ENCODE data around the gene CAND2.

Gene CAND2

DNA sequence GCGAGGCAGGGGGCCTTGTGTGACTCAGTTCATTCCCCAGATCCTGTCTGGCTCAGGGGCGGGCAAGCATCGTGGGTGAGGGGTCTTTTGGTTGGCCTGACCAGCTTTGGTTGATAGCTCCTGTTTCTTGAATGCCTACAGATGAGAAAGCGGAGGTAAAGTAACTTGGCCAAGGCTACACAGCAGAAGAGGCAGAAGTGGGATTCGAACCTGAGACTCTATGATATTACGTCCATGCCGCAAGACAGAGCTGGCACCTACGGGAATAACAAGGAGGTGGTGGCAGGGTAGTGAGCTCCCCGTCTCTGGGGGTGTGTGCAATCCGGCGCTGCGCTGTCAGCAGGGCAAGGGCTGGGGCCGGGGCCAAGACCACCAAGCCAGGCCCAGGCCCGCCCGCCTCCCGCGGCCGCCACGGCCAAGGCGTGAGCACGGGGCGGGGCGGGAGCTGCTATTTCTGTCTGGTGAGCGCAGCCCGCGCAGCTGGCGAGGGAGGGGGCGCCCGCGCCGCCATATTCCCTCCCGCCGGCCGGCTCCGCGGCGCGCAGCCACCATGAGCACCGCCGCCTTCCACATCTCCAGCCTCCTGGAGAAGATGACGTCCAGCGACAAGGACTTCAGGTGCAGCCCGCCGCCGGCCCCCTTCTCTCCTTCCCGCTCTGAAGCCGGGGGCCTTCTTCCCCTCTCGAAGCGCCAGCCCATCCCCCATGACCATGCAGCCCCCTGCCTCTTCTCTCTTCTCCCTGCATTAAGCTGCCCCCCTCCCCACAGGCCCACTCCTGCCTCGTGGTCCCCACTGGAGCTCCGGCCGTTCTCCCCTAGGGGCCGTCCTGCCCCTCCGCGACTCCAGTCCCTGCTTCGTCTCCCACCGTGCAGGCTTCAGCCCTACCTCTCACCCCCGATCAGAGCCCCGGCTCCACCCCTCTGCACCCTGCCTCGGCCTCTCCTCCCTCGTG is at the start of gene CAND2:
CAND2 (plus strand) TSS at position 510 of the 953 bp plus-strand sequence; CDS start at position 551, 41 bp downstream.
- DNase-seq, result peak; percentile 23

- DNase-seq, result no peak
These were observed 48.0 kb upstream of the CAND2 start for GRCh38 chr3:12748477-12748876.

DNA sequence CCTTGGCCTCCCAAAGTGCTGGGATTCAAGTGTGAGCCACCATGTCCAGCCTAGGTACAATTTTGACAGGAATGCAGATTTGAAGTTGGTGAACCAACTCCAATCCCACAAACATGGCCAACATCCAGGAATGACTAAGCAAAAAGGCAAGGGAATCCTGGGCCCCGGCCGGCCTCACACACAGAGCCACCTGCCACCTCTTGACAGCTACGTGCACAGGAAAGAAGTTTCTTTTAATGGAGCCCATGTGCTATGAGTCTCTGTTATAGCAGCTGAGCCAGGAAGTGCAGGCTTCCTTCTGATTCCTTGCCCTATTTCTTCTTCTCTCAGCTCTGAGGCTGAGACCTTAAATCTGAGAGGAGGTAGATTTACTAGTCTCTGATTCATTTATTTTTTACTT is 46.3 kb upstream of the CAND2 start:
- DNase-seq, result no peak

DNA sequence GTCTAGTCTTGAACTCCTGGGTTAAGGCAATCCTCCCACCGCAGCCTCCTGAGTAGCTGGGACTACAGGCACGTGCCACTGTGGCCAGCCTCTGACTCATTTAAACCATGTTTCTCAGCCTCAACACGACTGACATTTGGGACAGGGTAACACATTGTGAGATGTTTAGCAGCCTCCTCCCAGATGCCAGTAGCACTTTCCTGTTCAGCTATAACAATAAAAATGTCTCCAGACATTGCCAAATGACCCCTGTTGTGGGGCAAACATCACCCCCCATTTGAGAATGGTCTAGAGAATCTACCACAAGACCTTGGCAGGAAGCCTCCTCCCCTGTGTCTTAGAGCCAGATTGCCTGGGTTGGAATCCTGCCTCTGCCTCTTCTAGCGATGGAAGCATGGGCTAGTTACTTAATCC is 45.8 kb upstream of the CAND2 start:
- no peak for DNase-seq

GRCh38 chr3:12751571-12751970 is 44.9 kb upstream of the CAND2 start:
- DNase-seq, result no peak

GRCh38 chr3:12752102-12752501 is 44.4 kb upstream of the CAND2 start:
- no peak for DNase-seq

GRCh38 chr3:12752809-12753208 is 43.7 kb upstream of the CAND2 start:
- DNase-seq, result no peak

GRCh38 chr3:12753275-12754028 is 43.0 kb upstream of the CAND2 start:
- no peak for DNase-seq

GRCh38 chr3:12754313-12754712 is 42.2 kb upstream of the CAND2 start:
- no peak for DNase-seq

DNA sequence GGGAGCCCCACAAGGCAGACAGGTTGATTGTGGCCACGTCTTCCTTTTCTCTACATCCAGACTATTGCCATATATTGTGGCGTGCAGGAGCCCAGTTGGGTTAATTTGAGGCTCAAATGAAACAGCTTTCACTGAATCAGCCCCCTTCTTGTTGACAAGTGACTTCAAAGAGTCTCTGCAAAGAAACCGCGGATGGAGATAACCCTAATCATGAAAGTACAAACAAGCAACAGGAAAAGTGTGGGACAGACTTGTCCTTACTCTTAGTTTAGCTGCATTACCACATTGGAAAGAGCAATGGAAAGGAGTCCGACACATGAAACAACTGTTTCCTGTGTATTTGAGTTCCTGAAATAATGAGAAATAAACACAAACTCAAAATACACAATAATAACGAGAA is 40.7 kb upstream of the CAND2 start:
- no peak for DNase-seq

DNA sequence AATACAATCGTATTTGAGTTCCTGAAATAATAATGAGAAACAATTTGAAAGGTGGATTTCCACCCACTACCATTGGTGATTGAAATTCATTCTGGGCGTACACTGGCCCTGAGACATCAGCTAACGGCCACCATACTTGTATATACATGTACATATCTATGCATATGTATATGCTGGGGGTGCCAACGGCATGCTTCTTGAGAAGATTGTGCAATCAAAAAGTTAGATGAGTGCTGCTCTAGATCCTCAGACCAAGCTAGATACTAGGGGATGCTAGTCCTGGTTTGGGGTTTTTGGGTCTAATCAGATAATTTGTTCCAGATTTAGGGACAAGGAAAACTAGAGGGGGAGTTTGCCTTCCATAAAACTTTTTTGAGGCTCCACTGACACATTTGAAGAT is 40.3 kb upstream of the CAND2 start:
- no peak for DNase-seq

GRCh38 chr3:12756635-12757034 is 39.8 kb upstream of the CAND2 start:
- no peak for DNase-seq

GRCh38 chr3:12758025-12758781 is 38.3 kb upstream of the CAND2 start:
- DNase-seq, result no peak

GRCh38 chr3:12759097-12759679 is 37.3 kb upstream of the CAND2 start, which contains the start of gene TMEM40:
Gene TMEM40 (minus strand): TSS chr3:12759259. CDS start chr3:12749832, 9,427 bp downstream.
- DNase-seq, result no peak

DNA sequence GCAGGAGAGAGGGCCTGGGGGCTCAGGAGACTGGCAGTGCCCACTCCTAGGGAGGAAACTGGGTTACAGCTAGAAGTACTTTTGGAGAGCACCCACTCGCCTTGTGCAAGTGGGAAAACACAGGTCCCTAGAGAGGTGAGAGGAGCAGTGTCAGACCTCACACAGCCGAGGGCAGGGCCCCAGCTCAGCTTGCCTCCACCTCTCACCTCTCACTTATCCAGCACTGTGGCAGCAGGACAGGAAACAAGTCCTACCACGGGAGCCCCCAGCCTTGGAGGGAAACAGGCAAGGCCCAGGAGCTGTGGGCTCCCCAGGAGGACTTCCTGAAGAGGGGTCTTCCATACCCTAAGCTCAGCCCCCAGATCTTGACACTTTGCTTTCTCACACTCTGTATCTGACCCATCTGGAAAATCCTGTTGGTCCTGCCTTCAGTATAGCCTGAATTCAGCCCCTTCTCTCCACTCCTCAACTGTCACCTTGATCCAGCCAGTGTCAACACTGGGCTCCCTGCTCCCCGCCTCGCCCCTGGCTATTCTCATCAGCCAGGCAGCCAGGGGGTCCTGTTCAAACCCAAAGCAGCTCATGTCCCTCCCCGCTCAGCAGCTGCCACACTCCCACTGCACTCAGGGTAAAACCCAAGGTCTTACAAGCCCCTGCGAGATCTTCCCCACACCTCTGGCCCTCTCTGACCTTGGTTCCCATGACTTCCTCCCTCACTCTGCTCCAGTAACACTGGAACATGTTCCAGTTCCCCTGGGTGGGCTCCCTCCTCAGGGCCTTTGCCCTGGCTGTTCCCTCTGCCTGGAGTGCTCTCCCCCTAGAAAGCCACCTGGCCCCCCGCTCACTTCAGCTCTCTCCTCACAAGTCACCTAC is 36.6 kb upstream of the CAND2 start:
- DNase-seq, result no peak

GRCh38 chr3:12764171-12764776 is 32.2 kb upstream of the CAND2 start:
- no peak for DNase-seq

DNA sequence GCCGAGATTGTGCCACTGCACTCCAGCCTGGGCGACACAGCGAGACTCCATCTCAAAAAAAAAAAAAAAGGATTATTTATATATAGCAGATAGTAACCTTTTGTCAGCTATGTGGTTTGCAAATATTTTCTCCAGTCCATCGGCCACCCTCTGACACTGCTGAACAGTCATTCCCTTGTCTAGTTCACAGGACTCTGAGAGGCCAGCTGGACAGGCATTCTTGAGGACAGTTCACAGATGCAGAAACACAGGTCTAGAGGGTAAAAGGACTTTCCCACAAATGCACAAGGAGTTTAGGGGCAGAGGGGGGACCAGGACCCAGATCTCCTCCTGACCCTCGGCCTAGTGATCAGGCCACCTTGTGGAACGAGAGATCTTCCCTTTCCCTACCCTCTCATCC is 29.9 kb upstream of the CAND2 start:
- no peak for DNase-seq

GRCh38 chr3:12768579-12769527 is 27.6 kb upstream of the CAND2 start:
- no peak for DNase-seq

- DNase-seq, result no peak
These were observed 26.7 kb upstream of the CAND2 start for GRCh38 chr3:12769761-12770160.

DNA sequence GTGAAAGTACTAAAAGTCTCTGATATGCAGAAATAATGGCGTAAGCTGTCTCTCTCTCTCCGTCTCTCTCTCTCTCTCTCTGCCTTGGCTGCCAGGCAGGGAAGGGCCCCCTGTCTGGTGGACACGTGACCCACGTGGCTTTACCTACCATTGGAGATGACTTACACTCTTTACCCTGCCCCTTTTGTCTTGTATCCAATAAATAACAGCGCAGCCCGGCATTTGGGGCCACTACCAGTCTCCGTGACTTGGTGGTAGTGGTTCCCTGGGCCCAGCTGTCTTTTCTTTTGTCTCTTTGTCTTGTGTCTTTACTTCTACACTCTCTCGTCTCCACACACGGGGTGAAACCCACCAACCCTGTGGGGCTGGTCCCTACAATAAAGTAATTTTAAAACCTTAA is 25.2 kb upstream of the CAND2 start:
- no peak for DNase-seq
